Measurements from ENCODE around the gene CCNYL1.

CCNYL1 gene

GRCh38 chr2:207766041-207766551 is 54.7 kb downstream of the CCNYL1 start:
- H3K36me3 ChIP-seq (ENCODE audit: control insufficient read depth, insufficient read depth, low read length) = no peaks in the 10 kb centered on the region
- 48 to 50% methylated on average over 1 to 2 of the region's 5 CpGs for WGBS, 2 experiments (ENCODE audit: insufficient coverage in 2 of 2)
- no peaks in the 10 kb centered on the region for H3K9me3 ChIP-seq (ENCODE audit: control insufficient read depth, low read length)
- H3K4me1 ChIP-seq (ENCODE audit: control insufficient read depth, insufficient read depth, low read length, poor library complexity, severe bottlenecking) = peaks cover 18% of the 10 kb centered on the region
- no peak overlapping the region for H3K4me3 ChIP-seq (ENCODE audit: extremely low read depth, insufficient read depth, low read length, poor library complexity, severe bottlenecking)
- H3K27ac ChIP-seq (ENCODE audit: low read depth, low read length, severe bottlenecking) = no peak overlapping the region

GRCh38 chr2:207766697-207767460 is 55.4 kb downstream of the CCNYL1 start:
- no peaks in the 10 kb centered on the region for H3K36me3 ChIP-seq (ENCODE audit: control insufficient read depth, insufficient read depth, low read length)
- no peaks in the 10 kb centered on the region for H3K9me3 ChIP-seq (ENCODE audit: control insufficient read depth, low read length)
- H3K4me3 ChIP-seq (ENCODE audit: extremely low read depth, insufficient read depth, low read length, poor library complexity, severe bottlenecking) = no peak overlapping the region
- peaks cover 17% of the 10 kb centered on the region for H3K4me1 ChIP-seq (ENCODE audit: control insufficient read depth, insufficient read depth, low read length, poor library complexity, severe bottlenecking)
- no peak overlapping the region for H3K27ac ChIP-seq (ENCODE audit: low read depth, low read length, severe bottlenecking)
- WGBS, 2 experiments (ENCODE audit: insufficient coverage in 2 of 2) = 74 to 81% methylated on average over 58 to 63 of the region's 65 CpGs

- H3K4me1 ChIP-seq (ENCODE audit: control insufficient read depth, insufficient read depth, low read length, poor library complexity, severe bottlenecking) = peaks cover 12% of the 10 kb centered on the region
- no peaks in the 10 kb centered on the region for H3K36me3 ChIP-seq (ENCODE audit: control insufficient read depth, insufficient read depth, low read length)
- WGBS, 2 experiments (ENCODE audit: insufficient coverage in 2 of 2) = 79 to 83% methylated on average over 53 to 56 of the region's 56 CpGs
- no peak overlapping the region for H3K27ac ChIP-seq (ENCODE audit: low read depth, low read length, severe bottlenecking)
- H3K4me3 ChIP-seq (ENCODE audit: extremely low read depth, insufficient read depth, low read length, poor library complexity, severe bottlenecking) = peak overlapping the region; percentile 69
- H3K9me3 ChIP-seq (ENCODE audit: control insufficient read depth, low read length) = no peaks in the 10 kb centered on the region
Measured at GRCh38 chr2:207767461-207768167, 56.2 kb downstream of the CCNYL1 start.

- H3K27ac ChIP-seq (ENCODE audit: low read depth, low read length, severe bottlenecking) = no peak overlapping the region
- WGBS, 2 experiments (ENCODE audit: insufficient coverage in 2 of 2) = 4 to 5% methylated on average over 52 to 60 of the region's 73 CpGs
- H3K36me3 ChIP-seq (ENCODE audit: control insufficient read depth, insufficient read depth, low read length) = no peaks in the 10 kb centered on the region
- H3K4me1 ChIP-seq (ENCODE audit: control insufficient read depth, insufficient read depth, low read length, poor library complexity, severe bottlenecking) = peaks cover 12% of the 10 kb centered on the region
- H3K9me3 ChIP-seq (ENCODE audit: control insufficient read depth, low read length) = no peaks in the 10 kb centered on the region
- peak overlapping the region; percentile 69 for H3K4me3 ChIP-seq (ENCODE audit: extremely low read depth, insufficient read depth, low read length, poor library complexity, severe bottlenecking)
Measured at GRCh38 chr2:207768168-207768865, 56.9 kb downstream of the CCNYL1 start.

GRCh38 chr2:207768866-207769596 is 57.6 kb downstream of the CCNYL1 start:
- 0 to 1% methylated on average over 33 to 47 of the region's 52 CpGs for WGBS, 2 experiments (ENCODE audit: insufficient coverage in 2 of 2)
- H3K4me3 ChIP-seq (ENCODE audit: extremely low read depth, insufficient read depth, low read length, poor library complexity, severe bottlenecking) = peak overlapping the region; percentile 69
- H3K4me1 ChIP-seq (ENCODE audit: control insufficient read depth, insufficient read depth, low read length, poor library complexity, severe bottlenecking) = peaks cover 12% of the 10 kb centered on the region
- no peaks in the 10 kb centered on the region for H3K9me3 ChIP-seq (ENCODE audit: control insufficient read depth, low read length)
- no peaks in the 10 kb centered on the region for H3K36me3 ChIP-seq (ENCODE audit: control insufficient read depth, insufficient read depth, low read length)
- no peak overlapping the region for H3K27ac ChIP-seq (ENCODE audit: low read depth, low read length, severe bottlenecking)

GRCh38 chr2:207770602-207771404 is 59.4 kb downstream of the CCNYL1 start:
- Histone ChIP-seq H3K27ac (ENCODE audit: low read depth, low read length, severe bottlenecking) (no peak overlapping the region), H3K9me3 (ENCODE audit: control insufficient read depth, low read length) (no peaks in the 10 kb centered on the region), H3K36me3 (ENCODE audit: control insufficient read depth, insufficient read depth, low read length) (no peaks in the 10 kb centered on the region), H3K4me1 (ENCODE audit: control insufficient read depth, insufficient read depth, low read length, poor library complexity, severe bottlenecking) (peaks cover 8% of the 10 kb centered on the region), H3K4me3 (ENCODE audit: extremely low read depth, insufficient read depth, low read length, poor library complexity, severe bottlenecking) (peak overlapping the region; percentile 69)
- WGBS, 2 experiments (ENCODE audit: insufficient coverage in 2 of 2) = 25 to 28% methylated on average over 36 to 49 of the region's 50 CpGs

GRCh38 chr2:207771421-207771820 is 60.0 kb downstream of the CCNYL1 start:
- H3K4me3 ChIP-seq (ENCODE audit: extremely low read depth, insufficient read depth, low read length, poor library complexity, severe bottlenecking) = no peak overlapping the region

GRCh38 chr2:207772081-207772843 is 60.8 kb downstream of the CCNYL1 start:
- WGBS, 2 experiments (ENCODE audit: insufficient coverage in 2 of 2) = 80 to 100% methylated on average over 5 to 6 of the region's 13 CpGs
- Histone ChIP-seq H3K27ac (ENCODE audit: low read depth, low read length, severe bottlenecking) (no peak overlapping the region), H3K9me3 (ENCODE audit: control insufficient read depth, low read length) (no peaks in the 10 kb centered on the region), H3K4me3 (ENCODE audit: extremely low read depth, insufficient read depth, low read length, poor library complexity, severe bottlenecking) (no peak overlapping the region), H3K4me1 (ENCODE audit: control insufficient read depth, insufficient read depth, low read length, poor library complexity, severe bottlenecking) (peaks cover 8% of the 10 kb centered on the region), H3K36me3 (ENCODE audit: control insufficient read depth, insufficient read depth, low read length) (no peaks in the 10 kb centered on the region)

More at GRCh38 chr2:207771421-207771820, 60.0 kb downstream of the CCNYL1 start:
- H3K27ac ChIP-seq (ENCODE audit: low read depth, low read length, severe bottlenecking) = no peak overlapping the region
- H3K4me1 ChIP-seq (ENCODE audit: control insufficient read depth, insufficient read depth, low read length, poor library complexity, severe bottlenecking) = peaks cover 8% of the 10 kb centered on the region
- no peaks in the 10 kb centered on the region for H3K36me3 ChIP-seq (ENCODE audit: control insufficient read depth, insufficient read depth, low read length)
- no peaks in the 10 kb centered on the region for H3K9me3 ChIP-seq (ENCODE audit: control insufficient read depth, low read length)
- WGBS, 2 experiments (ENCODE audit: insufficient coverage in 2 of 2) = 87 to 91% methylated on average over 13 of the region's 14 CpGs

GRCh38 chr2:207772844-207773205 is 61.4 kb downstream of the CCNYL1 start:
- H3K36me3 ChIP-seq (ENCODE audit: control insufficient read depth, insufficient read depth, low read length) = no peaks in the 10 kb centered on the region
- H3K27ac ChIP-seq (ENCODE audit: low read depth, low read length, severe bottlenecking) = no peak overlapping the region
- no peak overlapping the region for H3K4me3 ChIP-seq (ENCODE audit: extremely low read depth, insufficient read depth, low read length, poor library complexity, severe bottlenecking)
- no peaks in the 10 kb centered on the region for H3K9me3 ChIP-seq (ENCODE audit: control insufficient read depth, low read length)
- 86 to 97% methylated on average over 12 of the region's 13 CpGs for WGBS, 2 experiments (ENCODE audit: insufficient coverage in 2 of 2)
- peaks cover 8% of the 10 kb centered on the region for H3K4me1 ChIP-seq (ENCODE audit: control insufficient read depth, insufficient read depth, low read length, poor library complexity, severe bottlenecking)

All from mesodermal cell (in vitro differentiated cells).